NT2/D1 (cell line): ENCODE data around the gene JDP2.

Source experiments
- SUZ12 ChIP-seq: IDR thresholded peaks from 2 replicates; pipeline ENCODE4 v1.6.1; 2011; ENCODE audit not compliant: insufficient read length, insufficient read depth; ENCODE audit errors: extremely low read depth
- YY1 ChIP-seq: IDR thresholded peaks from 2 replicates; pipeline ENCODE4 v1.6.1; 2011; ENCODE audit not compliant: insufficient read length, insufficient read depth

DNA sequence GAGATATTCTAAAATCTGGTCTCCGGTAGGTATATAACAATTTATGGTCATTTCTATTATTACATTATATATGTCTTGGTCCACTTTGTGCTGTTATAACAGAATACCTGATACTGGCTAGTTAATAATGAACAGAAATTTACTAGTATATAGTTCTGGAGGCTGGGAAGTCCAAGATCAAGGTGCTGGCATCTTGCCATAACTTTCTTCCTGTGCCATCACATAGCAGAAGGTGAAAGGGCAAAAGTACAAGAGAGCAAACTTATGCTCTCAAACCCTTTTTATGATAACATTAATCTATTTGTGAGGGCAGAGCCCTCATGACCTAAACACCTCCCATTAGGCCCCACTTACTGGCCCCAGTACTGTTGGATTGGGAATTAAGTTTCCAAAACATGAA, 76.6 kb downstream of the JDP2 start:
- TF ChIP-seq SUZ12 (no peak), YY1 (no peak)
